Calu3 (cell line): ENCODE data around the gene CST3. TPM values are rescaled to one million over a fixed set of nuclear protein-coding genes. Genes with fewer than 3 reads are reported as not detected.

Experiments used
- BruUV-seq: library from RNA; stranded (reverse); fragments of 400-500 nt; replicated peaks from 2 replicates; lab custom pipeline; 2021; lab: Mats Ljungman, UMichigan
- CTCF ChIA-PET: fragments of 300-600 bp; sonication (Branson Sonifier 250); formaldehyde crosslinking; loops from one replicate; lab custom pipeline; 2022; ENCODE audit warnings: antibody characterized with exemption; lab: Charles Lee
- DNase-seq: peaks from one replicate; pipeline ENCODE4 v3.0.0; 2022
- H3K27ac Mint-ChIP-seq: one replicate; pipeline ENCODE4 v1.8.0; 2022; ENCODE audit warnings: mixed read lengths; ENCODE audit not compliant: unreplicated experiment
- H3K27me3 Mint-ChIP-seq: one replicate; pipeline ENCODE4 v1.8.0; 2022; ENCODE audit warnings: mixed read lengths; ENCODE audit not compliant: unreplicated experiment
- H3K36me3 Mint-ChIP-seq: one replicate; pipeline ENCODE4 v1.8.0; 2022; ENCODE audit warnings: mild to moderate bottlenecking, moderate library complexity, mixed read lengths; ENCODE audit not compliant: insufficient read depth, unreplicated experiment
- H3K4me1 Mint-ChIP-seq: one replicate; pipeline ENCODE4 v1.8.0; 2022; ENCODE audit warnings: mild to moderate bottlenecking, low read depth, mixed read lengths; ENCODE audit not compliant: unreplicated experiment
- H3K4me3 Mint-ChIP-seq: one replicate; pipeline ENCODE4 v1.8.0; 2022; ENCODE audit warnings: mild to moderate bottlenecking, low read depth, moderate library complexity, mixed read lengths; ENCODE audit not compliant: unreplicated experiment
- H3K9me3 Mint-ChIP-seq: one replicate; pipeline ENCODE4 v1.8.0; 2022; ENCODE audit warnings: low read depth, mixed read lengths; ENCODE audit not compliant: unreplicated experiment
- intact Hi-C: fragments of 100-400 bp; cut with micrococcal nuclease; formaldehyde crosslinking; loops from one replicate; pipeline ENCODE4 v1.10.0; 2022; ENCODE audit not compliant: unreplicated experiment
- total RNA-seq: library from RNA; stranded (reverse); gene quantifications from 2 replicates; pipeline ENCODE4 v1.2.3, GENCODE V29; 2022
- TF ChIP-seq, protein P1 (sequence below): fragments of 200-600 bp; IDR thresholded peaks from one replicate; pipeline ENCODE4 v1.8.0; 2022; ENCODE audit warnings: antibody characterized with exemption; ENCODE audit not compliant: unreplicated experiment

CST3 gene
- total RNA-seq, 1 experiment from 2014 or later = 95.7 TPM

DNA sequence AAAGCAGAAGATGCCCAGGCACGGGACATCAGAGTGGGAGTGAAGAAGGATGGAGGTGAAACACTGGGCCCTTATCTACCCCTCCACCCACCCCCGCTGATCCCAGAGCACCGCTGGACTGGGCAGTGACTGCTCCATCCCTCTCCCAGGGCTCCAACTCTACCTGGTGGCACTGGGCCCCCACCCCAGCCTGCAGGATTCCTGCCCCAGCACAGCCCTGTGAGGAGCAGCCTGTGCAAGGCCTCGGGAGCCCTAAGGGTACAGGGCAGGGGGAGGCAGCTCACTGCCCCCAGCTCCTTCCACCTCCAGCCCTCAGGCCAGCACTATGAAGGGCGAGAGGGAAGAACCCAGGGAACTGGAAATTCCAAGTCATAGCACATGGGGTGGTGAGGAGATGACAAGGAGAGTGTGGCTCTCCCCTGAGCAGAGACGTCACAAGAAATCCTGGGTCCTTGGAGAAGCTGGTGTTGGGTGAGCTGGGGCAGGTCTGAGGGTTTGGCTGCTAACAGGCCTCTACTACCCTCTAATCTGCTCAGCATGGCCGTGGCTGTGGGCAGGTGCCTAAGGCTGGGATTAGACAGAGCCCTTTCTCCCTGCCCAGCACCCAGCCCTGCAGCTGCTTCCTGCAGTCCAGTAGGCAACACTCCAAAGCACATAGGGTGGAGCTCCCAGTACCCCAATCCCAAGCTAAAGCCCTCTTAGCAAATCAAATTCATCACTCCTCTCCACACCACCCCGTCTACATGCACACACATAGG lies 3.5 kb downstream of the CST3 start:
- Mint-ChIP-seq H3K9me3 (no peaks in the 10 kb centered on the region), H3K27me3 (no peaks in the 10 kb centered on the region), H3K27ac (no peak overlapping the region), H3K4me1 (no peaks in the 10 kb centered on the region), H3K4me3 (no peak overlapping the region), H3K36me3 (peaks cover 8% of the 10 kb centered on the region)
- TF ChIP-seq, protein P1, sequence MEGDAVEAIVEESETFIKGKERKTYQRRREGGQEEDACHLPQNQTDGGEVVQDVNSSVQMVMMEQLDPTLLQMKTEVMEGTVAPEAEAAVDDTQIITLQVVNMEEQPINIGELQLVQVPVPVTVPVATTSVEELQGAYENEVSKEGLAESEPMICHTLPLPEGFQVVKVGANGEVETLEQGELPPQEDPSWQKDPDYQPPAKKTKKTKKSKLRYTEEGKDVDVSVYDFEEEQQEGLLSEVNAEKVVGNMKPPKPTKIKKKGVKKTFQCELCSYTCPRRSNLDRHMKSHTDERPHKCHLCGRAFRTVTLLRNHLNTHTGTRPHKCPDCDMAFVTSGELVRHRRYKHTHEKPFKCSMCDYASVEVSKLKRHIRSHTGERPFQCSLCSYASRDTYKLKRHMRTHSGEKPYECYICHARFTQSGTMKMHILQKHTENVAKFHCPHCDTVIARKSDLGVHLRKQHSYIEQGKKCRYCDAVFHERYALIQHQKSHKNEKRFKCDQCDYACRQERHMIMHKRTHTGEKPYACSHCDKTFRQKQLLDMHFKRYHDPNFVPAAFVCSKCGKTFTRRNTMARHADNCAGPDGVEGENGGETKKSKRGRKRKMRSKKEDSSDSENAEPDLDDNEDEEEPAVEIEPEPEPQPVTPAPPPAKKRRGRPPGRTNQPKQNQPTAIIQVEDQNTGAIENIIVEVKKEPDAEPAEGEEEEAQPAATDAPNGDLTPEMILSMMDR = no peak
- CTCF ChIA-PET = no interaction called here
- BruUV-seq = no TSS peak
- intact Hi-C loops = no loop called here
- no peak for DNase-seq

DNA sequence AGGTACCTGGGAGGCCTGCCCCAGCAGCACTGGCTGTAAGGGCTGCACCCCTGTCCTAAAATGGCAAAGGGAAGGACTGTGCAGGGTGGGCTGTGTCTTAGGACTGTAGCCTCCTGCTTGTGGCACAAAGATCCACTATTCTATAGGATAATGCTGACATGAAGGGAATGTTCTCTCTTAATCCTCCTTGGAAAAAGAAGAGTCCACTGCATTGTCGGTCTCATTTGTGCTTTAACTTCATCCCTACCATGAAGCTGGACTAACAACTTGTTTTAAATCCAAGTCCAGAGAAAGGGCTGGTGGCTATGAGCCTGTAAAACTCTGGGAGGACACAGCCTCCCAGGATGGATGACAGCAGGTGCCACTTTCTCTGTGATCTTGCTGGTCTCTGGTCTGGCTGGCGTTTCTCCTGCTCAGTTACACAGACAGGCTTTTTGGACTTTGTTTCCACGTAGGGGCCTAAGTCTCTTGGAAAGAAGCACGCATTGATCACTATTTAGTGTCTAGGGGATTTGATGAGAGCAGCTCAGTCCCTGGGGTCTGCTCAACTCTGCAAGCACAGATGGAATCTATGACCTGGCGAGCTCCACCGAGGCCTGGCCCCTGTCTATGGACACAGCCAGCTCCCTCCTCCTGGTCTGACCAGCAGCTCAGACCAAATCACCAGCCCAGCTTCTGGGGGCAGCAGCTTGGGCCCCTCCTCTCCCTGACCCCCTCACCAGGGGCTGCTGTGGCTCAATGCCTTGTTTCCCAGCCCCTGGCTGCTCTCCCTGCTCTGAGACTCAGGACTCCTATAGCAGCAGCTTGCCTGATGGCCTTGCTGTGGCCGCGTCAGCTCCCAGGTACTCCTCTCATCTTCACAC lies 4.8 kb downstream of the CST3 start:
- Mint-ChIP-seq H3K9me3 (no peaks in the 10 kb centered on the region), H3K4me3 (no peak overlapping the region), H3K27ac (no peak overlapping the region), H3K36me3 (peaks cover 8% of the 10 kb centered on the region), H3K4me1 (no peaks in the 10 kb centered on the region), H3K27me3 (no peaks in the 10 kb centered on the region)
- DNase-seq = no peak
- intact Hi-C loops = no loop called here
- CTCF ChIA-PET = no interaction called here
- TF ChIP-seq, protein P1 = no peak
- no TSS peak for BruUV-seq

- Mint-ChIP-seq H3K27me3 (no peaks in the 10 kb centered on the region), H3K9me3 (no peaks in the 10 kb centered on the region), H3K4me3 (no peak overlapping the region), H3K4me1 (no peaks in the 10 kb centered on the region), H3K27ac (no peak overlapping the region), H3K36me3 (peaks cover 6% of the 10 kb centered on the region)
- no peak for DNase-seq
- CTCF ChIA-PET = no interaction called here
- no TSS peak for BruUV-seq
- intact Hi-C loops = no loop called here
- TF ChIP-seq, protein P1 = no peak
Observed at GRCh38 chr20:23631981-23632710, 5.6 kb downstream of the CST3 start.

DNA sequence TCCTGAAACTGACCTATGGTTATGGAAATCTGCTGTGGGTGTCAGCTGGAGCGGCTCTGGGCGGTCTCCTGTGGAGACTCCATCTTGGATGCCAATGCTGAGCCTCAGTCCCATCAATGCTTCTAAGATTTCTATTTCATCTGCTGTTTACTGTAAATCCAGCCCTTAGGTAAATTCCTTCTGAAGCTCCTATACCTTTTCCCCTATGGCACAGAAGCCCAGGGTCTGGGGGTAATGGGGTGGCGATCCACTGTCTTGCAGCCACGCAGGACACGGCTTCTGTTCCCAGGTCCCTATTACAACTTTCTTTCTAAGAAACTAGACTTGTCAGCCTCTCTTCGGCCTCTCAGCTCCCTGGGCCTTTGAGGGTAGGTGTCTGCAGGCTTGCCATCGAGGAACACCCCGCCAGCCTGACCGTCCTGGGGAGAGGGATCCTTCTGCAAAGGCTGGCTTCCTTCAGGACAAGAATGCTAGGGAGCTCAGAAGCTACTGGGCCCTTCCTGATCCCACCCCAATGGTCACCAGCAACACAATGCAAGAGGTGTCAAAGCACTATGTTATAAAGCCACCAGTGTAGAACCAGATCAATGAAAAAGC lies 6.4 kb downstream of the CST3 start:
- Mint-ChIP-seq H3K27me3 (no peaks in the 10 kb centered on the region), H3K36me3 (no peaks in the 10 kb centered on the region), H3K27ac (no peak overlapping the region), H3K4me3 (no peak overlapping the region), H3K9me3 (no peaks in the 10 kb centered on the region), H3K4me1 (no peaks in the 10 kb centered on the region)
- intact Hi-C loops = no loop called here
- DNase-seq = no peak
- no TSS peak for BruUV-seq
- CTCF ChIA-PET = interaction anchor here (0.6 kb wide), 1 partner anchor 77 kb away, joined by 4 read pairs; no protein-coding TSS in a partner anchor
- TF ChIP-seq, protein P1 = no peak
